SK-N-SH (cell line): ENCODE results near the gene RNF166. TPM values are rescaled to one million over a fixed set of nuclear protein-coding genes. Genes with fewer than 3 reads are reported as not detected.

Experiments
- CTCF ChIA-PET: fragments of 300-600, 350-600 bp; formaldehyde crosslinking; extraction: SDS; loops from one replicate; lab custom pipeline; 2021; lab: Yijun Ruan, JAX
- POLR2A ChIA-PET: fragments of 350-600 bp; sonication (Branson Sonifier 250); formaldehyde crosslinking; extraction: SDS; loops from one replicate; lab custom pipeline; 2020; ENCODE audit warnings: antibody characterized with exemption, inconsistent platforms; lab: Yijun Ruan, JAX
- DNase-seq: peaks from one replicate; pipeline ENCODE4 v3.0.0; 2012
- H2AFZ ChIP-seq: fragments of 200-600 bp; sonication (generic); 2 replicates; pipeline ENCODE4 v1.8.1; 2016; ENCODE audit warnings: antibody characterized with exemption, mild to moderate bottlenecking, low read depth
- H3F3A ChIP-seq: fragments of 200-600 bp; sonication (generic); replicated peaks from 2 replicates; pipeline ENCODE3; 2016; ENCODE audit warnings: antibody characterized with exemption, mild to moderate bottlenecking; ENCODE audit not compliant: insufficient read depth
- H3K27ac ChIP-seq, 2 experiments: fragments of 200-500 bp in 1 of 2; fragments of 200-600 bp in 1 of 2; sonication (Bioruptor generic) in 1 of 2; sonication (generic), shearing (Covaris generic) in 1 of 2; 2 replicates each; pipeline versions ENCODE4 v1.5.1 to v1.6.1; 2014 to 2016; ENCODE audit warnings: low read depth in 2 of 2, inconsistent platforms in 1 of 2, low read length in 1 of 2, mild to moderate bottlenecking in 1 of 2, mixed read lengths in 1 of 2
- H3K27me3 ChIP-seq: fragments of 200-600 bp; sonication (generic), shearing (Covaris generic); 2 replicates; pipeline ENCODE4 v1.6.1; 2016; ENCODE audit warnings: mixed run types; ENCODE audit not compliant: insufficient read depth
- H3K36me3 ChIP-seq, 2 experiments: fragments of 200-500 bp in 1 of 2; fragments of 200-600 bp in 1 of 2; sonication (Bioruptor generic) in 1 of 2; sonication (generic) in 1 of 2; replicated peaks in 1 of 2; 2 replicates each; pipeline versions ENCODE3 to v1.5.1; 2014 to 2016; ENCODE audit warnings: low read length in 1 of 2, mild to moderate bottlenecking in 1 of 2; ENCODE audit not compliant: insufficient read depth in 2 of 2, control insufficient read depth in 1 of 2
- H3K4me1 ChIP-seq, 2 experiments: fragments of 200-500 bp in 1 of 2; fragments of 200-600 bp in 1 of 2; sonication (Bioruptor generic) in 1 of 2; sonication (generic), shearing (Covaris generic) in 1 of 2; 2 replicates each; pipeline versions ENCODE4 v1.5.1 to v1.6.1; 2014 to 2016; ENCODE audit warnings: low read depth in 1 of 2, low read length in 1 of 2, mixed run types in 1 of 2; ENCODE audit not compliant: insufficient read depth in 2 of 2, control insufficient read depth in 1 of 2
- H3K4me2 ChIP-seq: fragments of 200-600 bp; sonication (generic), shearing (Covaris generic); 2 replicates; pipeline ENCODE4 v1.6.1; 2017; ENCODE audit warnings: mixed run types
- H3K4me3 ChIP-seq, 2 experiments: fragments of 200-500 bp in 1 of 2; fragments of 200-600 bp in 1 of 2; sonication (Bioruptor generic) in 1 of 2; sonication (generic), shearing (Covaris generic) in 1 of 2; 2 replicates each; pipeline versions ENCODE4 v1.5.1 to v1.8.1; 2014 to 2016; ENCODE audit warnings: low read depth in 2 of 2, inconsistent platforms in 1 of 2, low read length in 1 of 2, mild to moderate bottlenecking in 1 of 2, mixed read lengths in 1 of 2, moderate library complexity in 1 of 2
- H3K79me2 ChIP-seq: fragments of 200-600 bp; sonication (generic); 2 replicates; pipeline ENCODE4 v1.8.1; 2017; ENCODE audit warnings: mild to moderate bottlenecking; ENCODE audit not compliant: insufficient read depth
- H3K9ac ChIP-seq: fragments of 200-600 bp; sonication (generic); 2 replicates; pipeline ENCODE4 v1.6.1; 2017; ENCODE audit warnings: mixed run types
- H3K9me2 ChIP-seq: fragments of 200-600 bp; sonication (generic); 2 replicates; pipeline ENCODE4 v1.6.1; 2017; ENCODE audit warnings: mixed run types
- H3K9me3 ChIP-seq: fragments of 200-600 bp; sonication (generic); 2 replicates; pipeline ENCODE4 v1.6.1; 2017; ENCODE audit warnings: mixed run types, mild to moderate bottlenecking, moderate library complexity
- H4K20me1 ChIP-seq: fragments of 200-600 bp; sonication (generic); 2 replicates; pipeline ENCODE4 v1.6.1; 2017; ENCODE audit warnings: mild to moderate bottlenecking, mixed run types; ENCODE audit not compliant: insufficient read depth
- CTCF ChIP-seq: fragments of 200-600 bp; sonication (generic); IDR thresholded peaks from 2 replicates; pipeline ENCODE4 v1.6.1; 2017; ENCODE audit warnings: antibody characterized with exemption, mild to moderate bottlenecking, moderate library complexity
- EP300 ChIP-seq, 2 experiments: IDR thresholded peaks; 2 replicates each; pipeline versions ENCODE4 v1.4.0 to v1.6.1; 2012; ENCODE audit warnings: borderline replicate concordance in 1 of 2, low read depth in 1 of 2, low read length in 1 of 2
- GABPA ChIP-seq: IDR thresholded peaks from 2 replicates; pipeline ENCODE4 v1.4.0; 2012; ENCODE audit warnings: low read depth, mild to moderate bottlenecking
- GATA2 ChIP-seq: sonication (generic); formaldehyde crosslinking; IDR thresholded peaks from 2 replicates; pipeline ENCODE4 v1.5.0; 2020; ENCODE audit warnings: mild to moderate bottlenecking, missing genetic modification reagents
- IRF3 ChIP-seq: fragments of 150-350 bp; IDR thresholded peaks from 2 replicates; pipeline ENCODE4 v1.6.1; 2016; ENCODE audit warnings: mild to moderate bottlenecking, low read depth, low read length
- MXI1 ChIP-seq: IDR thresholded peaks from 2 replicates; pipeline ENCODE4 v1.6.1; 2012; ENCODE audit warnings: mild to moderate bottlenecking, low read depth, low read length, improper control_type of control experiment
- NRF1 ChIP-seq: IDR thresholded peaks from 2 replicates; pipeline ENCODE4 v1.6.1; 2012; ENCODE audit warnings: low read depth, mild to moderate bottlenecking, low read length
- PBX3 ChIP-seq: IDR thresholded peaks from 2 replicates; pipeline ENCODE4; 2012
- RCOR1 ChIP-seq: fragments of 150-350 bp; IDR thresholded peaks from 2 replicates; pipeline ENCODE4 v1.6.1; 2017; ENCODE audit warnings: antibody characterized with exemption, low read length
- REST ChIP-seq: IDR thresholded peaks from 2 replicates; pipeline ENCODE4 v1.6.1; 2012; ENCODE audit warnings: mild to moderate bottlenecking, low read depth, low read length, moderate library complexity
- RFX5 ChIP-seq: IDR thresholded peaks from 2 replicates; pipeline ENCODE4 v1.6.1; 2012; ENCODE audit warnings: mild to moderate bottlenecking, improper control_type of control experiment, low read length
- RXRA ChIP-seq: IDR thresholded peaks from 2 replicates; pipeline ENCODE4 v1.4.0; 2012; ENCODE audit warnings: low read depth, mild to moderate bottlenecking, borderline replicate concordance
- SMC3 ChIP-seq: IDR thresholded peaks from 2 replicates; pipeline ENCODE4 v1.6.1; 2012; ENCODE audit warnings: low read depth, low read length, improper control_type of control experiment
- TAF1 ChIP-seq: IDR thresholded peaks from 2 replicates; pipeline ENCODE4 v1.6.1; 2012; ENCODE audit warnings: low read depth, mild to moderate bottlenecking, low read length, moderate library complexity, borderline replicate concordance
- TCF12 ChIP-seq: IDR thresholded peaks from 2 replicates; pipeline ENCODE4 v1.4.0; 2012
- TEAD4 ChIP-seq: IDR thresholded peaks from 2 replicates; pipeline ENCODE4 v1.4.0; 2012; ENCODE audit warnings: mild to moderate bottlenecking, borderline replicate concordance; ENCODE audit not compliant: insufficient read depth
- YY1 ChIP-seq: IDR thresholded peaks from 2 replicates; pipeline ENCODE4 v1.4.0; 2012; ENCODE audit warnings: low read depth, mild to moderate bottlenecking
- WGBS: methylation state at CpG from one replicate; pipeline ENCODE4 v1.1.6; 2017; ENCODE audit warnings: low lambda C conversion rate; 5-methylcytosine and 5-hydroxymethylcytosine counted together
- polyA plus RNA-seq, 3 experiments: library from polyadenylated mRNA; depleted of rRNA; stranded (reverse); fragments of >200 nt; gene quantifications; 2 replicates each; pipeline ENCODE4 v1.2.3, GENCODE V29; 2012

RNF166 gene
- polyA plus RNA-seq, 1 of the 3 experiments (the other 2 are of a cell fraction), result 17.2 TPM

- H3K4me1 ChIP-seq, result peaks cover 0 to 7% of the 10 kb centered on the region in 2 experiments; a peak in 1 of 4 replicates
- no peaks in the 10 kb centered on the region for H4K20me1 ChIP-seq
- no peak for DNase-seq
- no peaks in the 10 kb centered on the region for H3K9me2 ChIP-seq
- no peaks in the 10 kb centered on the region for H3K27me3 ChIP-seq
- H3K27ac ChIP-seq, result no peak overlapping the region
- TF ChIP-seq TCF12 (no peak), REST (no peak), TEAD4 (no peak), NRF1 (no peak), EP300 (IDR thresholded peaks at IDR 0.05; ENCODE audit: borderline replicate concordance in 1 of 2, low read depth in 1 of 2, low read length in 1 of 2) (no peak), GABPA (no peak), RCOR1 (no peak), SMC3 (no peak), CTCF (no peak), GATA2 (CRISPR knock-in tag) (no peak), PBX3 (no peak), TAF1 (no peak), YY1 (no peak), RXRA (no peak), MXI1 (no peak), IRF3 (no peak), RFX5 (no peak)
- TF ChIP-seq, all 33 proteins: peak for 0
- Histone ChIP-seq H3K4me2 (no peak overlapping the region), H3K36me3 (peaks cover 17 to 68% of the 10 kb centered on the region in 2 experiments), H3F3A (peaks cover 5% of the 10 kb centered on the region), H3K9ac (no peak overlapping the region), H3K79me2 (no peaks in the 10 kb centered on the region), H2AFZ (no peak overlapping the region), H3K4me3 (no peak overlapping the region), H3K9me3 (no peaks in the 10 kb centered on the region)
- WGBS, result 96% methylated on average over 20 of the region's 23 CpGs
- CTCF ChIA-PET, result interaction anchor here (5.0 kb wide), 1 partner anchor 16 kb away, joined by 28 read pairs; no protein-coding TSS in a partner anchor
- POLR2A ChIA-PET, result no interaction called here
Observed at GRCh38 chr16:88720396-88720970, 14.3 kb upstream of the RNF166 start.
